ENCODE measurements around the gene TLN1.

The TLN1 gene

DNA sequence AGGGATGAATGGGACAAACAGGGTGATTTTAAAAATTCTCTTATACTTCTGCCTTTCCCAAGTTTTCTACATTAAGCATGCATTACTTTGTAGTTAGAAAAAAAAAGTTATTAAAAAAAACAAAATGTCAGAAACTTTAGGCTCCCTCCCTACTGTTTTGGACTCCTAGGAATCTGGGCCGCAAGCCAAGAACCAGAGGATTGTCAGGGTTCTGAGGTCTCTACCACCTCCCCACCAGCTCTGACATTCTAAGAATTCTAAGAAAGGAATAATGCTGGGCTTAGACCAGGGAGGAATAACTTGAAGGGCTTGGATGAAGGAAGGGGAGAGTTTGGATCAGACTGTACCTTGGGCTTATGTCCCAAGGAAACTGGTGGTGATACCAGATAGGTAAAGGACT is 66.0 kb downstream of the TLN1 start:
- ATAC-seq (ENCODE audit: low read depth) (no peak), DNase-seq (ENCODE audit: low spot score) (no peak)
- peaks cover 16% of the 10 kb centered on the region for H3K36me3 ChIP-seq (ENCODE audit: low read depth)
- H3K4me3 ChIP-seq (ENCODE audit: severe bottlenecking) = no peak overlapping the region
- H3K9me3 ChIP-seq (ENCODE audit: severe bottlenecking) = no peaks in the 10 kb centered on the region
- peak overlapping the region; percentile 74 for H3K27ac ChIP-seq (ENCODE audit: poor library complexity, severe bottlenecking)
- H3K4me1 ChIP-seq (ENCODE audit: insufficient read depth, poor library complexity, severe bottlenecking) = peaks cover 24% of the 10 kb centered on the region
- TF ChIP-seq, protein P1, sequence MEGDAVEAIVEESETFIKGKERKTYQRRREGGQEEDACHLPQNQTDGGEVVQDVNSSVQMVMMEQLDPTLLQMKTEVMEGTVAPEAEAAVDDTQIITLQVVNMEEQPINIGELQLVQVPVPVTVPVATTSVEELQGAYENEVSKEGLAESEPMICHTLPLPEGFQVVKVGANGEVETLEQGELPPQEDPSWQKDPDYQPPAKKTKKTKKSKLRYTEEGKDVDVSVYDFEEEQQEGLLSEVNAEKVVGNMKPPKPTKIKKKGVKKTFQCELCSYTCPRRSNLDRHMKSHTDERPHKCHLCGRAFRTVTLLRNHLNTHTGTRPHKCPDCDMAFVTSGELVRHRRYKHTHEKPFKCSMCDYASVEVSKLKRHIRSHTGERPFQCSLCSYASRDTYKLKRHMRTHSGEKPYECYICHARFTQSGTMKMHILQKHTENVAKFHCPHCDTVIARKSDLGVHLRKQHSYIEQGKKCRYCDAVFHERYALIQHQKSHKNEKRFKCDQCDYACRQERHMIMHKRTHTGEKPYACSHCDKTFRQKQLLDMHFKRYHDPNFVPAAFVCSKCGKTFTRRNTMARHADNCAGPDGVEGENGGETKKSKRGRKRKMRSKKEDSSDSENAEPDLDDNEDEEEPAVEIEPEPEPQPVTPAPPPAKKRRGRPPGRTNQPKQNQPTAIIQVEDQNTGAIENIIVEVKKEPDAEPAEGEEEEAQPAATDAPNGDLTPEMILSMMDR (IDR thresholded peaks at IDR 0.05; ENCODE audit: poor library complexity, severe bottlenecking) = no peak
- no peaks in the 10 kb centered on the region for H3K27me3 ChIP-seq (ENCODE audit: insufficient read depth, poor library complexity, severe bottlenecking)

DNA sequence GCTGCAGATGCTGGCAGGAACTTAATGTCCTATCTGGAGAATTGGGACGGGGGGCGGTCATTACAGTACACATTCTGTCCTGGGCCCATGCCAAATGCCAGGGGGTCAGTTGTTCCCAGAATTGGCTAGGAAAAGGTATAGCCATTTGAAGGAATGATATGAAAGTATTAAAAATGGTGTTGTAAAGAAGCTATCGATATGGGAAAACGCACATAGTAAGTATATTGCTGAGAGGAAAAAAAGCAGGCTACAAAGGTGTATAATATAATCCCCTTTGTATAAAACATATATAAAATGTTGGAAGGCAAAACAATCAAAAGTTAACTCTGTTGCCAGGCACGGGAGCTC is 66.5 kb downstream of the TLN1 start:
- H3K27me3 ChIP-seq (ENCODE audit: insufficient read depth, poor library complexity, severe bottlenecking) = no peaks in the 10 kb centered on the region
- H3K27ac ChIP-seq (ENCODE audit: poor library complexity, severe bottlenecking) = peak overlapping the region; percentile 74
- TF ChIP-seq, protein P1 (IDR thresholded peaks at IDR 0.05; ENCODE audit: poor library complexity, severe bottlenecking) = peak; percentile 33
- peaks cover 22% of the 10 kb centered on the region for H3K36me3 ChIP-seq (ENCODE audit: low read depth)
- H3K4me3 ChIP-seq (ENCODE audit: severe bottlenecking) = peak overlapping the region; percentile 39
- H3K9me3 ChIP-seq (ENCODE audit: severe bottlenecking) = no peaks in the 10 kb centered on the region
- DNase-seq (ENCODE audit: low spot score) (no peak), ATAC-seq (ENCODE audit: low read depth) (no peak)
- H3K4me1 ChIP-seq (ENCODE audit: insufficient read depth, poor library complexity, severe bottlenecking) = peaks cover 24% of the 10 kb centered on the region

DNA sequence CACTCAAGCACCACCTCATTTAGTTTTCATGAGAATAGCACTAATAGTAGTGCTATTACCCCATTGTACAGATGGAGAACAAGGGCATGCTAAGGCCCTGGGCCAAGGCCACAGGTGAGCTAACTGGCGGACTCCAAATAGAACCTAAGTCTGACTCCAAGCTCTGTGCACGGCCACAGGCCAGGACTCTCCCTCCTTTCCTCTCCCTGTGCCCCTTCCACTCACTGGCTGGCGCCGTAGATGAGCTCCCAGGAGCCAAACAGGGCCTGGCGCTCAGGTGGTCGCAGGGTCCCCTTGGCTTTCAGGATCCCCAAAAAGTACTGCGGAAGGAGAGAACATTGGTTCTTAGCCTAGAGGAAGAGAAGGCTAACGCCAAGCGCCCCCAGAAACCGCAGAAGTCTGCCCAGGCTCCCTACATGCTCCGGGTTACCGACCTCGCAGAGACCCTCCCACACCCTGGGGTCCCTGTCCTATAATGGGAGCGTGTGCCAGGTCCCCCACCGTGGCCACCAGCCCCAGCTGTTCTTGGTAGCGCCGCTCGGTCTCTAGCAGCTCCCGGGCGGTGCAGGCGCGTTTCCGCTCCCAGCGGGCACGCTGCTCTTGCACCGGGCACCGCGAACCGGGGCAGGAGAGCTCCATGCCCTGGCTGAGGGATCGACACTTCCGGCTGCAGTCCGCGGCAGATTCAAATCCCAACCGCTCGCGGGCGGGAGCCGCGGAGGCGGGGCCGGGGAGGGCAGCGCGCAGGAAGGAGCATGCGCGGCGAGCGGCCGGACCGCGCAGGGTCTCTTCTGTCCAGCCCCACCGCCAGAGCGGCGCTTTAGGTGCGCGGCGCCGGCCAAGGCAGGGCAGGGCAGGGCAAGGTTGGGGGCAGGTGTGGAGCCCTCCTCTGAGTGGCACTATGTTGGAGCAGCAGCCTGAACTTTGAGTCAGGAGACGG is 67.2 kb downstream of the TLN1 start, which contains the start of gene ARHGEF39:
Gene ARHGEF39, minus strand, starts transcription at position 665 of the 940 bp plus-strand sequence. Its CDS starts 26 bp downstream, at position 639.
- DNase-seq (ENCODE audit: low spot score) = no peak
- H3K27me3 ChIP-seq (ENCODE audit: insufficient read depth, poor library complexity, severe bottlenecking) = no peaks in the 10 kb centered on the region
- ATAC-seq (ENCODE audit: low read depth) = peak; percentile 78
- TF ChIP-seq, protein P1 (IDR thresholded peaks at IDR 0.05; ENCODE audit: poor library complexity, severe bottlenecking) = peak; percentile 63
- H3K9me3 ChIP-seq (ENCODE audit: severe bottlenecking) = no peaks in the 10 kb centered on the region
- peak within 1 kb of the TSS; percentile 74 for H3K27ac ChIP-seq (ENCODE audit: poor library complexity, severe bottlenecking)
- H3K36me3 ChIP-seq (ENCODE audit: low read depth) = peaks cover 28% of the 10 kb centered on the region
- H3K4me3 ChIP-seq (ENCODE audit: severe bottlenecking) = peak within 1 kb of the TSS; percentile 39
- peaks cover 24% of the 10 kb centered on the region for H3K4me1 ChIP-seq (ENCODE audit: insufficient read depth, poor library complexity, severe bottlenecking)

DNA sequence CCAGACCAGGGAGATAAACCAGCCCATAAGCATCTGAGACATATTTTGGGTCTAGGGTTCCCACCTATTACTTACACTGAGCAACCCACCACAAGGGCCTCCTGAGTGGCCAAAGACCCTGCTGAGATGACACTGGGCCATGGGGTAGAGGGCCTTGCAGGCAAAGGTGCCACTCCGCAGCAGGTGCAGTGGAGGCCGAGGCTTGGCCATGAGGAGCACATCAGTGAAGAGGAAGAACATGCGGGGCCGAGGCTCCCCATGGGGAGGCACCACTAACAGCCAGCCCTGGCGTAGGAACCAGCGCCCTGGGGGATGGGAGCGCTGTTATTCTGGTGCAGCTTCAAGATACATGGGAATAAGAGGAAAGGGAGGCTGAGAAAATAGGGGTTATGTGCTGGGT is 69.6 kb downstream of the TLN1 start:
- no peak for ATAC-seq (ENCODE audit: low read depth)
- peaks cover 21% of the 10 kb centered on the region for H3K4me1 ChIP-seq (ENCODE audit: insufficient read depth, poor library complexity, severe bottlenecking)
- TF ChIP-seq, protein P1 (IDR thresholded peaks at IDR 0.05; ENCODE audit: poor library complexity, severe bottlenecking) = no peak
- H3K9me3 ChIP-seq (ENCODE audit: severe bottlenecking) = no peaks in the 10 kb centered on the region
- no peak for DNase-seq (ENCODE audit: low spot score)
- H3K4me3 ChIP-seq (ENCODE audit: severe bottlenecking) = no peak overlapping the region
- H3K27ac ChIP-seq (ENCODE audit: poor library complexity, severe bottlenecking) = peak overlapping the region; percentile 76
- peaks cover 34% of the 10 kb centered on the region for H3K36me3 ChIP-seq (ENCODE audit: low read depth)
- H3K27me3 ChIP-seq (ENCODE audit: insufficient read depth, poor library complexity, severe bottlenecking) = no peaks in the 10 kb centered on the region

Data from RWPE2 (cell line).